Left colon (tissue), 2 donors: ENCODE measurements around the gene SERPINB4. TPM values are rescaled to one million over a fixed set of nuclear protein-coding genes. Genes with fewer than 3 reads are reported as not detected.

Source experiments
- ATAC-seq: fragments of 200-7000 bp; cut with Tn5 transposase; one replicate; pipeline ENCODE4 v1.9.1; 2020; ENCODE audit warnings: mild to moderate bottlenecking, moderate library complexity
- DNase-seq, 2 donors: peaks; one replicate each; pipeline ENCODE4 v3.0.0-alpha.2; 2020
- intact Hi-C, 2 donors: fragments of 100-400 bp; cut with DNase I in 1 of 2; cut with micrococcal nuclease in 1 of 2; formaldehyde crosslinking; loops; one replicate each; pipeline versions ENCODE4 v1.11.2 to v1.14.0; 2022; cut with DNase I, micrococcal nuclease
- total RNA-seq, 2 donors: library from RNA; stranded (reverse); fragmentation: NEBNext Ultra II Directional; extraction: Animal tissue kit (Norgen Biotek cat#: 25700); gene quantifications; one replicate each; pipeline ENCODE4 v1.2.1, GENCODE V29; 2021
- donor health status: DM: no; HTN: no; CAD: no.
- donor health status: DM: yes; HTN: yes; CAD: no.

Gene SERPINB4
- total RNA-seq, 2 donors from 2014 or later, result not detected

- ATAC-seq, result no peak
- intact Hi-C loops, result no loop called here
- no peak for DNase-seq
Observed at GRCh38 chr18:63588909-63589308, 55.1 kb downstream of the SERPINB4 start.

Other genes with a start within 250 kb of the SERPINB4 start
- gene VPS4B, start 221.8 kb downstream of the SERPINB4 start, total RNA-seq, result 100 to 1,000 TPM; 123 to 163 TPM
- 1 to 10 TPM; 3.5 to 3.7 TPM for gene SERPINB5, start 167.3 kb downstream of the SERPINB4 start, total RNA-seq
- gene SERPINB12, start 101.9 kb downstream of the SERPINB4 start, total RNA-seq, result not detected
- not detected for gene SERPINB13, start 56.9 kb downstream of the SERPINB4 start, total RNA-seq
- not detected for gene SERPINB3, start 17.6 kb upstream of the SERPINB4 start, total RNA-seq
- not detected for gene SERPINB11, start 58.7 kb upstream of the SERPINB4 start, total RNA-seq
- gene SERPINB7, start 131.2 kb upstream of the SERPINB4 start, total RNA-seq, result under 1 TPM in 1 of 2 donors, not detected in 1; 0.22 TPM
- gene SERPINB2, start 243.4 kb upstream of the SERPINB4 start, total RNA-seq, result not detected